SK-N-SH (cell line): Measurements from ENCODE around the gene GATA3. TPM values are rescaled to one million over a fixed set of nuclear protein-coding genes. Genes with fewer than 3 reads are reported as not detected.

Source experiments
- CTCF ChIA-PET: fragments of 300-600, 350-600 bp; formaldehyde crosslinking; extraction: SDS; loops from one replicate; lab custom pipeline; 2021; lab: Yijun Ruan, JAX
- POLR2A ChIA-PET: fragments of 350-600 bp; sonication (Branson Sonifier 250); formaldehyde crosslinking; extraction: SDS; loops from one replicate; lab custom pipeline; 2020; ENCODE audit warnings: antibody characterized with exemption, inconsistent platforms; lab: Yijun Ruan, JAX
- DNase-seq: peaks from one replicate; pipeline ENCODE4 v3.0.0; 2012
- H2AFZ ChIP-seq: fragments of 200-600 bp; sonication (generic); 2 replicates; pipeline ENCODE4 v1.8.1; 2016; ENCODE audit warnings: antibody characterized with exemption, mild to moderate bottlenecking, low read depth
- H3F3A ChIP-seq: fragments of 200-600 bp; sonication (generic); replicated peaks from 2 replicates; pipeline ENCODE3; 2016; ENCODE audit warnings: antibody characterized with exemption, mild to moderate bottlenecking; ENCODE audit not compliant: insufficient read depth
- H3K27ac ChIP-seq, 2 experiments: fragments of 200-500 bp in 1 of 2; fragments of 200-600 bp in 1 of 2; sonication (Bioruptor generic) in 1 of 2; sonication (generic), shearing (Covaris generic) in 1 of 2; 2 replicates each; pipeline versions ENCODE4 v1.5.1 to v1.6.1; 2014 to 2016; ENCODE audit warnings: low read depth in 2 of 2, inconsistent platforms in 1 of 2, low read length in 1 of 2, mild to moderate bottlenecking in 1 of 2, mixed read lengths in 1 of 2
- H3K27me3 ChIP-seq: fragments of 200-600 bp; sonication (generic), shearing (Covaris generic); 2 replicates; pipeline ENCODE4 v1.6.1; 2016; ENCODE audit warnings: mixed run types; ENCODE audit not compliant: insufficient read depth
- H3K36me3 ChIP-seq, 2 experiments: fragments of 200-500 bp in 1 of 2; fragments of 200-600 bp in 1 of 2; sonication (Bioruptor generic) in 1 of 2; sonication (generic) in 1 of 2; replicated peaks in 1 of 2; 2 replicates each; pipeline versions ENCODE3 to v1.5.1; 2014 to 2016; ENCODE audit warnings: low read length in 1 of 2, mild to moderate bottlenecking in 1 of 2; ENCODE audit not compliant: insufficient read depth in 2 of 2, control insufficient read depth in 1 of 2
- H3K4me1 ChIP-seq, 2 experiments: fragments of 200-500 bp in 1 of 2; fragments of 200-600 bp in 1 of 2; sonication (Bioruptor generic) in 1 of 2; sonication (generic), shearing (Covaris generic) in 1 of 2; 2 replicates each; pipeline versions ENCODE4 v1.5.1 to v1.6.1; 2014 to 2016; ENCODE audit warnings: low read depth in 1 of 2, low read length in 1 of 2, mixed run types in 1 of 2; ENCODE audit not compliant: insufficient read depth in 2 of 2, control insufficient read depth in 1 of 2
- H3K4me2 ChIP-seq: fragments of 200-600 bp; sonication (generic), shearing (Covaris generic); 2 replicates; pipeline ENCODE4 v1.6.1; 2017; ENCODE audit warnings: mixed run types
- H3K4me3 ChIP-seq, 2 experiments: fragments of 200-500 bp in 1 of 2; fragments of 200-600 bp in 1 of 2; sonication (Bioruptor generic) in 1 of 2; sonication (generic), shearing (Covaris generic) in 1 of 2; 2 replicates each; pipeline versions ENCODE4 v1.5.1 to v1.8.1; 2014 to 2016; ENCODE audit warnings: low read depth in 2 of 2, inconsistent platforms in 1 of 2, low read length in 1 of 2, mild to moderate bottlenecking in 1 of 2, mixed read lengths in 1 of 2, moderate library complexity in 1 of 2
- H3K79me2 ChIP-seq: fragments of 200-600 bp; sonication (generic); 2 replicates; pipeline ENCODE4 v1.8.1; 2017; ENCODE audit warnings: mild to moderate bottlenecking; ENCODE audit not compliant: insufficient read depth
- H3K9ac ChIP-seq: fragments of 200-600 bp; sonication (generic); 2 replicates; pipeline ENCODE4 v1.6.1; 2017; ENCODE audit warnings: mixed run types
- H3K9me2 ChIP-seq: fragments of 200-600 bp; sonication (generic); 2 replicates; pipeline ENCODE4 v1.6.1; 2017; ENCODE audit warnings: mixed run types
- H3K9me3 ChIP-seq: fragments of 200-600 bp; sonication (generic); 2 replicates; pipeline ENCODE4 v1.6.1; 2017; ENCODE audit warnings: mixed run types, mild to moderate bottlenecking, moderate library complexity
- H4K20me1 ChIP-seq: fragments of 200-600 bp; sonication (generic); 2 replicates; pipeline ENCODE4 v1.6.1; 2017; ENCODE audit warnings: mild to moderate bottlenecking, mixed run types; ENCODE audit not compliant: insufficient read depth
- CTCF ChIP-seq: fragments of 200-600 bp; sonication (generic); IDR thresholded peaks from 2 replicates; pipeline ENCODE4 v1.6.1; 2017; ENCODE audit warnings: antibody characterized with exemption, mild to moderate bottlenecking, moderate library complexity
- EP300 ChIP-seq, 2 experiments: IDR thresholded peaks; 2 replicates each; pipeline versions ENCODE4 v1.4.0 to v1.6.1; 2012; ENCODE audit warnings: borderline replicate concordance in 1 of 2, low read depth in 1 of 2, low read length in 1 of 2
- FOSL2 ChIP-seq: IDR thresholded peaks from 2 replicates; pipeline ENCODE4 v1.4.0; 2012; ENCODE audit warnings: low read depth, mild to moderate bottlenecking, moderate library complexity, borderline replicate concordance
- FOXM1 ChIP-seq: IDR thresholded peaks from 2 replicates; pipeline ENCODE4 v1.4.0; 2012; ENCODE audit warnings: low read depth, mild to moderate bottlenecking
- GABPA ChIP-seq: IDR thresholded peaks from 2 replicates; pipeline ENCODE4 v1.4.0; 2012; ENCODE audit warnings: low read depth, mild to moderate bottlenecking
- JUND ChIP-seq: IDR thresholded peaks from 2 replicates; pipeline ENCODE4 v1.4.0; 2012
- MEF2A ChIP-seq: IDR thresholded peaks from 2 replicates; pipeline ENCODE4 v1.4.0; 2012; ENCODE audit warnings: low read depth, borderline replicate concordance
- NFIC ChIP-seq: IDR thresholded peaks from 2 replicates; pipeline ENCODE4 v1.4.0; 2012; ENCODE audit warnings: borderline replicate concordance
- REST ChIP-seq: IDR thresholded peaks from 2 replicates; pipeline ENCODE4 v1.6.1; 2012; ENCODE audit warnings: mild to moderate bottlenecking, low read depth, low read length, moderate library complexity
- RXRA ChIP-seq: IDR thresholded peaks from 2 replicates; pipeline ENCODE4 v1.4.0; 2012; ENCODE audit warnings: low read depth, mild to moderate bottlenecking, borderline replicate concordance
- SIN3A ChIP-seq: IDR thresholded peaks from 2 replicates; pipeline ENCODE4 v1.6.1; 2012; ENCODE audit warnings: low read depth, mild to moderate bottlenecking, low read length, moderate library complexity, borderline replicate concordance
- SMC3 ChIP-seq: IDR thresholded peaks from 2 replicates; pipeline ENCODE4 v1.6.1; 2012; ENCODE audit warnings: low read depth, low read length, improper control_type of control experiment
- USF1 ChIP-seq: IDR thresholded peaks from 2 replicates; pipeline ENCODE4 v1.4.0; 2012; ENCODE audit warnings: low read depth, borderline replicate concordance
- WGBS: methylation state at CpG from one replicate; pipeline ENCODE4 v1.1.6; 2017; ENCODE audit warnings: low lambda C conversion rate; 5-methylcytosine and 5-hydroxymethylcytosine counted together
- polyA plus RNA-seq, 3 experiments: library from polyadenylated mRNA; depleted of rRNA; stranded (reverse); fragments of >200 nt; gene quantifications; 2 replicates each; pipeline ENCODE4 v1.2.3, GENCODE V29; 2012

GATA3 gene
- polyA plus RNA-seq, 1 of the 3 experiments (the other 2 are of a cell fraction) = 14.3 TPM

DNA sequence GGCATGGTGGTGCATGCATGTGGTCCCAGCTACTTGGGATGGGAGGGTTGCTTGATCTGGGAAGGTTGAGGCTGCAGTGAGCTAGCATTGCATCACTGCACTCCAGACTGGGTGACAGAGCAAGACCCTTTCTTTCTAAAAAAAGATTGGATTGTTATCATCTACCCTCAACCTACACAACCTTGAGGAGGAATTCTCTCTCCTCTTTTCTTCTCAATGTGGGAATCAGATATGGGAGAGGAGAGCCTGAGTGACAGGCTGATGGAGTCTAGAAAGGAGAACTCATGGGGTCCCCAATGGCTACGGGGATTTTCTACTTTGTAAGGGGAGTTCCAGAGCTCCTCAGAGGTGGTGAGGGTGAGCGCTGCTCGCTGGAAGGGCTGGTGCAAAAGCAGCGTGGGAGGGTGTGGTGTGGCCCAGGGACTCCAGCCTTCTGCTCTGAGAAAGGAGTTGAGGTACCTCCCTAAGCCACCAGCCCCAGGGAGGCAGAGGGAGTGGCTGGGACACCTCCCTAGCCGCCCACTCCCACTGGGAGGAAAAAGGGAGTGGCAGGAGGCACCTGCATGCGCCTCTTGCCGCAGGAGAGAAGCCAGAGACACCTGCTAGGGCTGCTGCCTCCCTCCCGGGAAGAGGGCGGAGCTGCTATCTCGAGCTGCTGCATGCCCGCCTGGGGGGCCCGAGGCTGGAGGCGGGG, 48.4 kb downstream of the GATA3 start (continued):
- TF ChIP-seq REST (no peak), GABPA (no peak)

DNA sequence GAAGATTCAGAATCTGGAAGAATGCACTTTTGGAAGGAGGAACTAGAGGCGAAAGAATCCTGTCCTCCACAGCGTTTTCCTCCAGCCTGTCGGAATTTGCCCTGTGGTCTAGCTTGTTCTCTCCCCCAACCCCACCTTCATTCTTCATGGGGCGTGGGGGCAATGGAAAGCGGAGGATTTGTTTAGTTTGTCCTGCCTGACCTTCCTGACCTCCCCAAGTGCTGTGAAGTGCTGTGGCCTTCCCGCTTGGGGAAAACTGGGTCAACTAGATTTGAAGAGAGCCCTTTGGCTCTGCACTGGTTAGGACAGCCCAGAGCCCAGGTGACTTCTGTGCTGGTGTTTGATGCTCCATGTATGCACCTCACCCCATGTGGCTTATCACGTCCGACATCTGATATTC, 49.1 kb downstream of the GATA3 start:
- H3F3A ChIP-seq = no peaks in the 10 kb centered on the region
- H3K79me2 ChIP-seq = no peaks in the 10 kb centered on the region
- DNase-seq = no peak
- H3K27me3 ChIP-seq = no peaks in the 10 kb centered on the region
- CTCF ChIA-PET = no interaction called here
- WGBS = 92% methylated on average over 7 of the region's 8 CpGs
- no peaks in the 10 kb centered on the region for H3K9me2 ChIP-seq
- H4K20me1 ChIP-seq = no peaks in the 10 kb centered on the region
- no peak overlapping the region for H3K4me2 ChIP-seq
- H2AFZ ChIP-seq = no peak overlapping the region
- no peak overlapping the region for H3K4me3 ChIP-seq
- TF ChIP-seq REST (no peak), CTCF (no peak), SIN3A (no peak), RXRA (no peak), MEF2A (no peak), EP300 (IDR thresholded peaks at IDR 0.05; ENCODE audit: borderline replicate concordance in 1 of 2, low read depth in 1 of 2, low read length in 1 of 2) (no peak), JUND (no peak), FOSL2 (no peak), USF1 (no peak), NFIC (no peak), SMC3 (no peak), FOXM1 (no peak)
- no peak overlapping the region for H3K27ac ChIP-seq
- POLR2A ChIA-PET = no interaction called here
- no peaks in the 10 kb centered on the region for H3K36me3 ChIP-seq
- H3K4me1 ChIP-seq = peaks cover 0 to 3% of the 10 kb centered on the region in 2 experiments; a peak in 1 of 4 replicates
- H3K9me3 ChIP-seq = no peaks in the 10 kb centered on the region
- no peak overlapping the region for H3K9ac ChIP-seq
